ENCODE measurements around the gene KIAA0825.

KIAA0825 gene

DNA sequence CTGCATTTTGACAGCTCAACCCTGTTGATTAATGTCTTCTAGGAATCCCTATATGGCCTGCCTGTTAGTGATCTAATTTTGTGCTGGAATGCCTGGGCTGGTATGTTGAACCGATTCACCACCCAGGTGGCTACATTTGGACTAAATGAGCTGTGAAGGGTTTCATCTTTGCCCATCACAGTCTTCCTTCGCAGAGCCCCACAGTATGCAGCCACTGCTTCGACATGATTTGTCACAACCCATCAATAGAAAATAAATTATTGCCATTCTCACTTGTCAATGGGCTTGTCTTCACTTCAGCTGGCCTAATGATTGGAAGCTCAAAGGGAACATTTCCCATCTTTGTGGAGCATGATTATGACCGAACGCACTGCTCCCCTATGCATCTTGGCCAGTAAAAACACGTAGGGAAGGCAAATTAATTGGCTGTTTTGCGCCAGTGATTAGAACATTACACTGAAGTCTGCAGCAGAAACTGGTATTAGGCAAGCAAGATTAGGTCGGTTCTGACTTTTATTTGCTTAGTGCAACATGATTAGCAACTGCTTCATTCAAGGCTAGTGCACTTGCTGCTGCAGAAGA lies 408.5 kb downstream of the KIAA0825 start:
- Histone ChIP-seq H3K9me3 (ENCODE audit: control insufficient read depth, low read length) (no peaks in the 10 kb centered on the region), H3K36me3 (ENCODE audit: control insufficient read depth, insufficient read depth, low read length) (no peaks in the 10 kb centered on the region), H3K4me3 (ENCODE audit: extremely low read depth, insufficient read depth, low read length, poor library complexity, severe bottlenecking) (no peak overlapping the region), H3K27ac (ENCODE audit: low read depth, low read length, severe bottlenecking) (no peak overlapping the region), H3K4me1 (ENCODE audit: control insufficient read depth, insufficient read depth, low read length, poor library complexity, severe bottlenecking) (peaks cover 6% of the 10 kb centered on the region)
- WGBS, 2 experiments (ENCODE audit: insufficient coverage in 2 of 2), result 93 to 94% methylated on average over 7 of the region's 8 CpGs

- Histone ChIP-seq H3K36me3 (ENCODE audit: control insufficient read depth, insufficient read depth, low read length) (no peaks in the 10 kb centered on the region), H3K4me3 (ENCODE audit: extremely low read depth, insufficient read depth, low read length, poor library complexity, severe bottlenecking) (no peak overlapping the region), H3K9me3 (ENCODE audit: control insufficient read depth, low read length) (no peaks in the 10 kb centered on the region), H3K4me1 (ENCODE audit: control insufficient read depth, insufficient read depth, low read length, poor library complexity, severe bottlenecking) (peaks cover 6% of the 10 kb centered on the region), H3K27ac (ENCODE audit: low read depth, low read length, severe bottlenecking) (no peak overlapping the region)
- WGBS, 2 experiments (ENCODE audit: insufficient coverage in 2 of 2), result 88 to 100% methylated on average over 1 to 3 of the region's 3 CpGs
Observed at GRCh38 chr5:94209272-94209671, 409.1 kb downstream of the KIAA0825 start.

DNA sequence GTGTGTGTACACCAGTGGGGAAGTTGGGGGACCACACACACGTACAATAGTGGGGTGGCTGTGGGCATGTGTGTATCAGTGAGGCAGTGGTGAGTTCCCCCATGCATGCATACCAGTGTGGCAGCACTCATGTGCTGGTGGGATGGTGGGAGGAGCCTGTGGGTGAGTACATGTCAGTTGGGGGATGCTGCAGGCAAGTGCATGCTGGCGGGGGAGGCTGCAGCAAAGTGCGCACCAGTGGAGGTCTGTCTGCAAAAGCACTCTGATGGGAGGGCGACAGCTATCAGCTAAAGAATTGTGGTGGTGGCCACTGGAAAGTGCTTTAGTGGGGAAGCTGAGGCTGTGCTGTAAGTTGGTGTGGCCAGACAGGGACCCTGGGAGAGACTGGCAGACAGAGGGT lies 418.8 kb downstream of the KIAA0825 start:
- 89 to 94% methylated on average over 3 to 4 of the region's 4 CpGs for WGBS, 2 experiments (ENCODE audit: insufficient coverage in 2 of 2)
- Histone ChIP-seq H3K4me3 (ENCODE audit: extremely low read depth, insufficient read depth, low read length, poor library complexity, severe bottlenecking) (no peak overlapping the region), H3K9me3 (ENCODE audit: control insufficient read depth, low read length) (no peaks in the 10 kb centered on the region), H3K4me1 (ENCODE audit: control insufficient read depth, insufficient read depth, low read length, poor library complexity, severe bottlenecking) (no peaks in the 10 kb centered on the region), H3K36me3 (ENCODE audit: control insufficient read depth, insufficient read depth, low read length) (no peaks in the 10 kb centered on the region), H3K27ac (ENCODE audit: low read depth, low read length, severe bottlenecking) (no peak overlapping the region)

DNA sequence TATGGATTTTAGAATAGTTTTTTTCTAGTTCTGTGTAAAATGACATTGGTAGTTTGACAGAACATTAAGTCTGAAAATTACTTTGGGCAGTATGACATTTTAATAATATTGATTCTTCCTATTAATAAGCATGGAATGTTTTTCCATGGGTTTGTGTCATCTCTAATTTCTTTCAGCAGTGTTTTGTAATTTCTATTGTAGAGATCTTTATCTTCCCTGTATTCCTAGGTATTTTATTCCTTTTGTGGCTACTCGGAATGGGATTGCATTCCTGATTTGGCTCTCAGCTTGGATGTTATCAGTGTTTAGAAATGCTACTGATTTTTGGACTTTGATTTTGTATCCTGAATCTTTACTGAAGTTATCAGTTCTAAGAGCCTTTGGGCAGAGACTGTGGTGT lies 420.4 kb downstream of the KIAA0825 start:
- Histone ChIP-seq H3K36me3 (ENCODE audit: control insufficient read depth, insufficient read depth, low read length) (no peaks in the 10 kb centered on the region), H3K9me3 (ENCODE audit: control insufficient read depth, low read length) (no peaks in the 10 kb centered on the region), H3K4me1 (ENCODE audit: control insufficient read depth, insufficient read depth, low read length, poor library complexity, severe bottlenecking) (no peaks in the 10 kb centered on the region), H3K4me3 (ENCODE audit: extremely low read depth, insufficient read depth, low read length, poor library complexity, severe bottlenecking) (no peak overlapping the region), H3K27ac (ENCODE audit: low read depth, low read length, severe bottlenecking) (no peak overlapping the region)
- WGBS, 2 experiments (ENCODE audit: insufficient coverage in 2 of 2), result no CpG with 5 or more reads among the region's 1 CpG

- 63 to 83% methylated on average over 1 of the region's 1 CpG for WGBS, 2 experiments (ENCODE audit: insufficient coverage in 2 of 2)
- no peak overlapping the region for H3K27ac ChIP-seq (ENCODE audit: low read depth, low read length, severe bottlenecking)
- H3K4me3 ChIP-seq (ENCODE audit: extremely low read depth, insufficient read depth, low read length, poor library complexity, severe bottlenecking), result no peak overlapping the region
- H3K36me3 ChIP-seq (ENCODE audit: control insufficient read depth, insufficient read depth, low read length), result no peaks in the 10 kb centered on the region
- no peaks in the 10 kb centered on the region for H3K9me3 ChIP-seq (ENCODE audit: control insufficient read depth, low read length)
- no peaks in the 10 kb centered on the region for H3K4me1 ChIP-seq (ENCODE audit: control insufficient read depth, insufficient read depth, low read length, poor library complexity, severe bottlenecking)
Observed at GRCh38 chr5:94196953-94197352, 421.5 kb downstream of the KIAA0825 start.

GRCh38 chr5:94192658-94193391 lies 425.6 kb downstream of the KIAA0825 start:
- Histone ChIP-seq H3K4me1 (ENCODE audit: control insufficient read depth, insufficient read depth, low read length, poor library complexity, severe bottlenecking) (no peaks in the 10 kb centered on the region), H3K27ac (ENCODE audit: low read depth, low read length, severe bottlenecking) (no peak overlapping the region), H3K36me3 (ENCODE audit: control insufficient read depth, insufficient read depth, low read length) (no peaks in the 10 kb centered on the region), H3K4me3 (ENCODE audit: extremely low read depth, insufficient read depth, low read length, poor library complexity, severe bottlenecking) (no peak overlapping the region), H3K9me3 (ENCODE audit: control insufficient read depth, low read length) (no peaks in the 10 kb centered on the region)
- 60% methylated on average over 1 of the region's 3 CpGs; no CpG with 5 or more reads in 1 of the 2 experiments for WGBS, 2 experiments (ENCODE audit: insufficient coverage in 2 of 2)

GRCh38 chr5:94191604-94192003 lies 426.8 kb downstream of the KIAA0825 start:
- H3K27ac ChIP-seq (ENCODE audit: low read depth, low read length, severe bottlenecking), result no peak overlapping the region

GRCh38 chr5:94188725-94189124 lies 429.7 kb downstream of the KIAA0825 start:
- 70% methylated on average over 2 of the region's 2 CpGs; no CpG with 5 or more reads in 1 of the 2 experiments for WGBS, 2 experiments (ENCODE audit: insufficient coverage in 2 of 2)
- no peaks in the 10 kb centered on the region for H3K36me3 ChIP-seq (ENCODE audit: control insufficient read depth, insufficient read depth, low read length)
- H3K9me3 ChIP-seq (ENCODE audit: control insufficient read depth, low read length), result no peaks in the 10 kb centered on the region
- H3K4me3 ChIP-seq (ENCODE audit: extremely low read depth, insufficient read depth, low read length, poor library complexity, severe bottlenecking), result no peak overlapping the region
- H3K27ac ChIP-seq (ENCODE audit: low read depth, low read length, severe bottlenecking), result no peak overlapping the region
- no peaks in the 10 kb centered on the region for H3K4me1 ChIP-seq (ENCODE audit: control insufficient read depth, insufficient read depth, low read length, poor library complexity, severe bottlenecking)

More at GRCh38 chr5:94191604-94192003, 426.8 kb downstream of the KIAA0825 start:
- 70 to 75% methylated on average over 2 of the region's 2 CpGs for WGBS, 2 experiments (ENCODE audit: insufficient coverage in 2 of 2)
- Histone ChIP-seq H3K4me1 (ENCODE audit: control insufficient read depth, insufficient read depth, low read length, poor library complexity, severe bottlenecking) (no peaks in the 10 kb centered on the region), H3K36me3 (ENCODE audit: control insufficient read depth, insufficient read depth, low read length) (no peaks in the 10 kb centered on the region), H3K4me3 (ENCODE audit: extremely low read depth, insufficient read depth, low read length, poor library complexity, severe bottlenecking) (no peak overlapping the region), H3K9me3 (ENCODE audit: control insufficient read depth, low read length) (no peaks in the 10 kb centered on the region)

DNA sequence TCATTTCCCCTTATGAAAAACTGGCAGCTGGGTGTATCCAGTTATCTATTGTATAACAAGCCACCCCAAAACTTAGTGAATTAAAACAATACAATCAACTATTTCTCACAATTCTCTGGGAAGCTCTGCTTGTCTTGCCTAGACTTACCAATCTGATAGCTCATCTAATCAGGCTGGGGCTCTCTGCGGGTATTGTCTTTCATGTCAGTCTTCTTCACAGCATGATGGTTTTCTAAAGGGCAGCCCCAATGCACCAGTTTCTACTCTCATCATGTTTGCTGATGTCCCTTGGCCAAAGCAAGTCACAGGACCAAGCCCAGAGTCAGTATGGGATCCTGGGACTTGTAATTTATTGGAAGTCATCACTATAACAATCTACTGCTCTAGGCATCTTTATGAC lies 433.5 kb downstream of the KIAA0825 start:
- H3K36me3 ChIP-seq (ENCODE audit: control insufficient read depth, insufficient read depth, low read length), result no peaks in the 10 kb centered on the region
- no peak overlapping the region for H3K27ac ChIP-seq (ENCODE audit: low read depth, low read length, severe bottlenecking)
- H3K9me3 ChIP-seq (ENCODE audit: control insufficient read depth, low read length), result no peaks in the 10 kb centered on the region
- no peak overlapping the region for H3K4me3 ChIP-seq (ENCODE audit: extremely low read depth, insufficient read depth, low read length, poor library complexity, severe bottlenecking)
- no peaks in the 10 kb centered on the region for H3K4me1 ChIP-seq (ENCODE audit: control insufficient read depth, insufficient read depth, low read length, poor library complexity, severe bottlenecking)
- 60% methylated on average over 1 of the region's 1 CpG for WGBS, 2 experiments (ENCODE audit: insufficient coverage in 2 of 2)

- no peaks in the 10 kb centered on the region for H3K36me3 ChIP-seq (ENCODE audit: control insufficient read depth, insufficient read depth, low read length)
- no peak overlapping the region for H3K27ac ChIP-seq (ENCODE audit: low read depth, low read length, severe bottlenecking)
- no peaks in the 10 kb centered on the region for H3K4me1 ChIP-seq (ENCODE audit: control insufficient read depth, insufficient read depth, low read length, poor library complexity, severe bottlenecking)
- H3K9me3 ChIP-seq (ENCODE audit: control insufficient read depth, low read length), result no peaks in the 10 kb centered on the region
- no peak overlapping the region for H3K4me3 ChIP-seq (ENCODE audit: extremely low read depth, insufficient read depth, low read length, poor library complexity, severe bottlenecking)
- 82 to 95% methylated on average over 2 of the region's 2 CpGs for WGBS, 2 experiments (ENCODE audit: insufficient coverage in 2 of 2)
Observed at GRCh38 chr5:94181895-94182294, 436.5 kb downstream of the KIAA0825 start.

DNA sequence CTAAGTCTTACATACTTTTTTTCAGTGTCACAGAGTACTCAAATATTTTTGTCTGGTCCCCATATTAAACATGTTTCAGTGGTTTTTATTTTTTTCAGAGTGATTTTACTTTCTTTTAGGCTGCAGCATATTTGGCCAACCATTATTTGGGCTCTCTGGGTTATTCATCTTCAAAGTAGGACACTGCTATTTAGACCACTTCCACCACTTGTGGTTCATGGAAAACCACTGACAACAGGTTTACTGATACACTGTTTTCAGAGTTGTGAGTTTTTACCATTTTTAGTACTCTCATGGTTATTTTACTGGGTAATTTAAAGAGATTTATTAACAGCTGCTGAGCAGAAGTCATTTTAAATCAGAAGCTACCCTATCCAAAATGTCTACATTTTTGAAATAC lies 437.6 kb downstream of the KIAA0825 start:
- H3K4me1 ChIP-seq (ENCODE audit: control insufficient read depth, insufficient read depth, low read length, poor library complexity, severe bottlenecking), result no peaks in the 10 kb centered on the region
- H3K36me3 ChIP-seq (ENCODE audit: control insufficient read depth, insufficient read depth, low read length), result no peaks in the 10 kb centered on the region
- H3K27ac ChIP-seq (ENCODE audit: low read depth, low read length, severe bottlenecking), result no peak overlapping the region
- no peak overlapping the region for H3K4me3 ChIP-seq (ENCODE audit: extremely low read depth, insufficient read depth, low read length, poor library complexity, severe bottlenecking)
- no peaks in the 10 kb centered on the region for H3K9me3 ChIP-seq (ENCODE audit: control insufficient read depth, low read length)

Data from mesodermal cell (in vitro differentiated cells).